Measurements from ENCODE around the gene RALGPS2. TPM values are rescaled to one million over a fixed set of nuclear protein-coding genes. Genes with fewer than 3 reads are reported as not detected.

The RALGPS2 gene
- total RNA-seq, 6 experiments from 2014 or later, result 21.0 to 38.3 (median 28.4) TPM

GRCh38 chr1:178772952-178773351 is 47.9 kb downstream of the RALGPS2 start:
- intact Hi-C loops (cut with DNase I), result loop anchor here in 1 of 2 donors (10.0 kb wide), 1 partner anchor 232 kb away; no protein-coding TSS in a partner anchor

GRCh38 chr1:178774263-178774662 is 49.2 kb downstream of the RALGPS2 start:
- H3K36me3 ChIP-seq, result no peaks in the 10 kb centered on the region
- peaks cover 0 to 12% (median 0%) of the 10 kb centered on the region in 4 donors for H3K4me1 ChIP-seq
- intact Hi-C loops (cut with DNase I), result loop anchor here in 1 of 2 donors (10.0 kb wide), 1 partner anchor 231 kb away; no protein-coding TSS in a partner anchor
- TF ChIP-seq, protein P1, sequence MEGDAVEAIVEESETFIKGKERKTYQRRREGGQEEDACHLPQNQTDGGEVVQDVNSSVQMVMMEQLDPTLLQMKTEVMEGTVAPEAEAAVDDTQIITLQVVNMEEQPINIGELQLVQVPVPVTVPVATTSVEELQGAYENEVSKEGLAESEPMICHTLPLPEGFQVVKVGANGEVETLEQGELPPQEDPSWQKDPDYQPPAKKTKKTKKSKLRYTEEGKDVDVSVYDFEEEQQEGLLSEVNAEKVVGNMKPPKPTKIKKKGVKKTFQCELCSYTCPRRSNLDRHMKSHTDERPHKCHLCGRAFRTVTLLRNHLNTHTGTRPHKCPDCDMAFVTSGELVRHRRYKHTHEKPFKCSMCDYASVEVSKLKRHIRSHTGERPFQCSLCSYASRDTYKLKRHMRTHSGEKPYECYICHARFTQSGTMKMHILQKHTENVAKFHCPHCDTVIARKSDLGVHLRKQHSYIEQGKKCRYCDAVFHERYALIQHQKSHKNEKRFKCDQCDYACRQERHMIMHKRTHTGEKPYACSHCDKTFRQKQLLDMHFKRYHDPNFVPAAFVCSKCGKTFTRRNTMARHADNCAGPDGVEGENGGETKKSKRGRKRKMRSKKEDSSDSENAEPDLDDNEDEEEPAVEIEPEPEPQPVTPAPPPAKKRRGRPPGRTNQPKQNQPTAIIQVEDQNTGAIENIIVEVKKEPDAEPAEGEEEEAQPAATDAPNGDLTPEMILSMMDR (IDR thresholded peaks at IDR 0.05), result peak; percentile 34 to 51 (median 46)
- no peak for TF ChIP-seq POLR2A (IDR thresholded peaks at IDR 0.05)
- ATAC-seq (peak in 3 of 4 donors; percentile 33 to 45 (median 34)), DNase-seq (no peak)
- no peaks in the 10 kb centered on the region for H3K9me3 ChIP-seq
- no peaks in the 10 kb centered on the region for H3K27me3 ChIP-seq
- H3K27ac ChIP-seq, result no peak overlapping the region
- no peak overlapping the region for H3K4me3 ChIP-seq

More at GRCh38 chr1:178772952-178773351, 47.9 kb downstream of the RALGPS2 start:
- ATAC-seq (no peak), DNase-seq (no peak)
- H3K27me3 ChIP-seq, result no peaks in the 10 kb centered on the region
- H3K27ac ChIP-seq, result no peak overlapping the region
- no peaks in the 10 kb centered on the region for H3K9me3 ChIP-seq
- TF ChIP-seq, protein P1 (IDR thresholded peaks at IDR 0.05), result no peak
- no peak for TF ChIP-seq POLR2A (IDR thresholded peaks at IDR 0.05)
- peaks cover 0 to 12% (median 0%) of the 10 kb centered on the region in 4 donors for H3K4me1 ChIP-seq
- H3K36me3 ChIP-seq, result no peaks in the 10 kb centered on the region
- H3K4me3 ChIP-seq, result no peak overlapping the region
- 52% methylated on average over 2 of the region's 5 CpGs for WGBS (ENCODE audit: insufficient coverage, low coverage, low lambda C conversion rate, missing lambda C conversion rate)

DNA sequence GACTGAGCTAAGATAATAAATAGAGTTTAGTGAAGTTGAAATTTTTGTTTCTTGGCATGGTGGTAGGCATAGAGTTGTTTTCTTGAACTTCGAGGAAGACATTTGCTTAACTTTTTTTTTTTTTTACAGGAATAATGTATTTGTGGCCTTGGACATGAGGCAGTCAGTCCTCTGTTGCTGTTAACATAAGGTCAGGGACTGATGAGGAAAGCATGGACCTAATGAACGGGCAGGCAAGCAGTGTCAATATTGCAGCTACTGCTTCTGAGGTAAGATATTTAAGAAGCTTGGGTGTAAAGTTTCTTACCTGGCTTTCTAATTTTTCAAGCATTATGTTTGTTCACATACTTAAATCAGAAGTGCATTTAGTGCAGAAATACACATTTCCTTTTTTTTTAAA is 51.5 kb downstream of the RALGPS2 start:
- intact Hi-C loops (cut with DNase I), result loop anchor here in 1 of 2 donors (10.0 kb wide), 1 partner anchor 228 kb away; no protein-coding TSS in a partner anchor
- no peaks in the 10 kb centered on the region for H3K9me3 ChIP-seq
- H3K27me3 ChIP-seq, result no peaks in the 10 kb centered on the region
- no peak overlapping the region for H3K4me3 ChIP-seq
- WGBS (ENCODE audit: insufficient coverage, low coverage, low lambda C conversion rate, missing lambda C conversion rate), result 18% methylated on average over 2 of the region's 2 CpGs
- H3K27ac ChIP-seq, result peak overlapping the region in 1 of 3 donors; percentile 39
- ATAC-seq, result peak; percentile 65 to 93 (median 89)
- DNase-seq, result no peak
- no peak for TF ChIP-seq POLR2A (IDR thresholded peaks at IDR 0.05)
- TF ChIP-seq, protein P1 (IDR thresholded peaks at IDR 0.05), result no peak
- H3K4me1 ChIP-seq, result peaks cover 0 to 12% (median 0%) of the 10 kb centered on the region in 4 donors
- H3K36me3 ChIP-seq, result no peaks in the 10 kb centered on the region

DNA sequence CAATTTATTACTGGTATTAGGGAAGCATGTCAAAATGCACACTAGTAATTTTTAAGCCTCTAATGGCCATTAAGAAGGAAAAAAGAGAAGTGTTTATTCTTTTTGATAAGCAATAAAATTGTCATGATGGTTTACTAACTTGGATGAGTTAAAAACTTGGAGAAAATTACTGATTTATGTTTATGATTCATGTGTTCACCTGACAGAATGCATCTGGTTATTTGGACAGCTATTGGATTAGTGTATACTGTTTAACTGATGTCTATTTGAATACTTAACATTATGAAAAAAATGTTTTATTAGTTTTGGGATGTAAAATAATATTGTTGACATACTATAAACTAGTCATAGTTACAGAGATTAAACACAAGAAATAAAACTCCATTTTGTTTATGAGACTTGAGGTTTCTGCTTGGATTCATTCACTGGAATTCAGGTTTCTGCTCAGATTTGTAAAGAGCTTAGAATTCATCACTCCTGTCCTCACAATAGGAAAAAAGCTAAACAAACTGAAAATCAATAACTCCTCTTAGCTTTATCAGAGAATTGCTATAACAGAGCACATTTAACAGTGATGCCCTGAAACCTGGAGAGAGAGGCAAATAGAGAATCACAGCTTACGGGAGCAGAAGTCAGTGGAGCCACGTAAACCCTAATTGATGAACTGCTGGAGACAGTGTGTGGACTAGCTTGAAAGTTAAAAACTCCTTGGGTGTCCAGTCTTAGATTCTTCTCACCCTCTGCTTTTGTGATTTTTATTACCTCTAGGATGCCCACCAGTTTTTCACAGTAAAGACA is 56.7 kb downstream of the RALGPS2 start:
- intact Hi-C loops (cut with DNase I), result no loop called here
- H3K36me3 ChIP-seq, result no peaks in the 10 kb centered on the region
- H3K4me3 ChIP-seq, result no peak overlapping the region
- no peaks in the 10 kb centered on the region for H3K27me3 ChIP-seq
- H3K27ac ChIP-seq, result no peak overlapping the region
- no peaks in the 10 kb centered on the region for H3K9me3 ChIP-seq
- H3K4me1 ChIP-seq, result peaks cover 0 to under 1% (median 0%) of the 10 kb centered on the region in 4 donors
- peak in 2 of 4 donors; percentile 33 to 72 for ATAC-seq
- no peak for TF ChIP-seq POLR2A (IDR thresholded peaks at IDR 0.05)
- TF ChIP-seq, protein P1 (IDR thresholded peaks at IDR 0.05), result no peak
- DNase-seq, result no peak
- 62% methylated on average over 2 of the region's 2 CpGs for WGBS (ENCODE audit: insufficient coverage, low coverage, low lambda C conversion rate, missing lambda C conversion rate)

Data from right lobe of liver (tissue), 6 donors.